ENCODE data around the gene TCF4. TPM values are rescaled to one million over a fixed set of nuclear protein-coding genes. Genes with fewer than 3 reads are reported as not detected.

Gene TCF4
- total RNA-seq, 1 experiment from 2014 or later: 104 TPM

DNA sequence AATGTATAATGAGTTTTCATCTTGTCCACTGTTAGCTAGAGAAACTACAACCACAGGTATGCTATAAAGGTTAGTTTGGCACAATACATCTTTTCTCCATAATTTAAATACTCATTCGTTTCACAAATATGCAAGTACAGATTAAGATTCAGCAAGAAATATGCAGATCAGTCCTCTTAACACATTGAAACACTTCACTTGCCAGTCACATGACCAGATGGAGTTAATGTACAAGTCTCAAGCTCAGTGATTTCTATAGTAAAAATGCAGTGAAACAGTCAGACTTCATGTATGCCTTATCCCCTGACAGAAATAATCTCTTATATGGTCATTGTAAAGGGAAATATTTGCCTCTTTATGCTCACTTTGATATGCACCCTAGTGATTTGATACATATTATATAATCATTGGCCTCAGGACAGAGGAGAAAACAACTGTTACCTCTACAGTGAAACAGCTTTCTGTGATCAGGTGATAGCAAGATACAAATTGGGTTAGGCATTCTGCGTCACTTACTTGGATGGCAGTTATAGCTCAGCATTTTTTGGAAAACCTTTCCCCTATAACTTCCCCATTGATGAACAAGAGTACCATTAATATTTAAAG, 104.6 kb downstream of the TCF4 start:
- ATAC-seq (no peak), DNase-seq (ENCODE audit: low spot score) (no peak)
- Mint-ChIP-seq H3K4me3 (no peak overlapping the region), H3K27ac (no peak overlapping the region), H3K4me1 (peaks cover 53% of the 10 kb centered on the region), H3K36me3 (peaks cover 16% of the 10 kb centered on the region), H3K27me3 (ENCODE audit: low read depth) (no peaks in the 10 kb centered on the region), H3K9me3 (0 out of 2 replicates have a peak, but pooled peaks cover 4% of the 10 kb centered on the region)
- no peak for TF ChIP-seq CREB1 (CRISPR knock-in tag; IDR thresholded peaks at IDR 0.05)
- TF ChIP-seq, protein P1, sequence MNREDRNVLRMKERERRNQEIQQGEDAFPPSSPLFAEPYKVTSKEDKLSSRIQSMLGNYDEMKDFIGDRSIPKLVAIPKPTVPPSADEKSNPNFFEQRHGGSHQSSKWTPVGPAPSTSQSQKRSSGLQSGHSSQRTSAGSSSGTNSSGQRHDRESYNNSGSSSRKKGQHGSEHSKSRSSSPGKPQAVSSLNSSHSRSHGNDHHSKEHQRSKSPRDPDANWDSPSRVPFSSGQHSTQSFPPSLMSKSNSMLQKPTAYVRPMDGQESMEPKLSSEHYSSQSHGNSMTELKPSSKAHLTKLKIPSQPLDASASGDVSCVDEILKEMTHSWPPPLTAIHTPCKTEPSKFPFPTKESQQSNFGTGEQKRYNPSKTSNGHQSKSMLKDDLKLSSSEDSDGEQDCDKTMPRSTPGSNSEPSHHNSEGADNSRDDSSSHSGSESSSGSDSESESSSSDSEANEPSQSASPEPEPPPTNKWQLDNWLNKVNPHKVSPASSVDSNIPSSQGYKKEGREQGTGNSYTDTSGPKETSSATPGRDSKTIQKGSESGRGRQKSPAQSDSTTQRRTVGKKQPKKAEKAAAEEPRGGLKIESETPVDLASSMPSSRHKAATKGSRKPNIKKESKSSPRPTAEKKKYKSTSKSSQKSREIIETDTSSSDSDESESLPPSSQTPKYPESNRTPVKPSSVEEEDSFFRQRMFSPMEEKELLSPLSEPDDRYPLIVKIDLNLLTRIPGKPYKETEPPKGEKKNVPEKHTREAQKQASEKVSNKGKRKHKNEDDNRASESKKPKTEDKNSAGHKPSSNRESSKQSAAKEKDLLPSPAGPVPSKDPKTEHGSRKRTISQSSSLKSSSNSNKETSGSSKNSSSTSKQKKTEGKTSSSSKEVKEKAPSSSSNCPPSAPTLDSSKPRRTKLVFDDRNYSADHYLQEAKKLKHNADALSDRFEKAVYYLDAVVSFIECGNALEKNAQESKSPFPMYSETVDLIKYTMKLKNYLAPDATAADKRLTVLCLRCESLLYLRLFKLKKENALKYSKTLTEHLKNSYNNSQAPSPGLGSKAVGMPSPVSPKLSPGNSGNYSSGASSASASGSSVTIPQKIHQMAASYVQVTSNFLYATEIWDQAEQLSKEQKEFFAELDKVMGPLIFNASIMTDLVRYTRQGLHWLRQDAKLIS (CRISPR knock-in tag; IDR thresholded peaks at IDR 0.05; ENCODE audit: borderline replicate concordance): no peak
- TF ChIP-seq, protein P2, sequence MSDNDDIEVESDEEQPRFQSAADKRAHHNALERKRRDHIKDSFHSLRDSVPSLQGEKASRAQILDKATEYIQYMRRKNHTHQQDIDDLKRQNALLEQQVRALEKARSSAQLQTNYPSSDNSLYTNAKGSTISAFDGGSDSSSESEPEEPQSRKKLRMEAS (CRISPR knock-in tag; IDR thresholded peaks at IDR 0.05): no peak
- TF ChIP-seq, protein P3, sequence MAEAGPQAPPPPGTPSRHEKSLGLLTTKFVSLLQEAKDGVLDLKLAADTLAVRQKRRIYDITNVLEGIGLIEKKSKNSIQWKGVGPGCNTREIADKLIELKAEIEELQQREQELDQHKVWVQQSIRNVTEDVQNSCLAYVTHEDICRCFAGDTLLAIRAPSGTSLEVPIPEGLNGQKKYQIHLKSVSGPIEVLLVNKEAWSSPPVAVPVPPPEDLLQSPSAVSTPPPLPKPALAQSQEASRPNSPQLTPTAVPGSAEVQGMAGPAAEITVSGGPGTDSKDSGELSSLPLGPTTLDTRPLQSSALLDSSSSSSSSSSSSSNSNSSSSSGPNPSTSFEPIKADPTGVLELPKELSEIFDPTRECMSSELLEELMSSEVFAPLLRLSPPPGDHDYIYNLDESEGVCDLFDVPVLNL (CRISPR knock-in tag; IDR thresholded peaks at IDR 0.05; ENCODE audit: borderline replicate concordance, low read depth): no peak
- TF ChIP-seq ETV6 (CRISPR knock-in tag; IDR thresholded peaks at IDR 0.05): no peak
- TF ChIP-seq, protein P4, sequence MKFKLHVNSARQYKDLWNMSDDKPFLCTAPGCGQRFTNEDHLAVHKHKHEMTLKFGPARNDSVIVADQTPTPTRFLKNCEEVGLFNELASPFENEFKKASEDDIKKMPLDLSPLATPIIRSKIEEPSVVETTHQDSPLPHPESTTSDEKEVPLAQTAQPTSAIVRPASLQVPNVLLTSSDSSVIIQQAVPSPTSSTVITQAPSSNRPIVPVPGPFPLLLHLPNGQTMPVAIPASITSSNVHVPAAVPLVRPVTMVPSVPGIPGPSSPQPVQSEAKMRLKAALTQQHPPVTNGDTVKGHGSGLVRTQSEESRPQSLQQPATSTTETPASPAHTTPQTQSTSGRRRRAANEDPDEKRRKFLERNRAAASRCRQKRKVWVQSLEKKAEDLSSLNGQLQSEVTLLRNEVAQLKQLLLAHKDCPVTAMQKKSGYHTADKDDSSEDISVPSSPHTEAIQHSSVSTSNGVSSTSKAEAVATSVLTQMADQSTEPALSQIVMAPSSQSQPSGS (CRISPR knock-in tag; IDR thresholded peaks at IDR 0.05; ENCODE audit: borderline replicate concordance, low read depth): no peak
- no peak for TF ChIP-seq ZNF232 (CRISPR knock-in tag; IDR thresholded peaks at IDR 0.05)
- CTCF ChIA-PET: interaction anchor here (1.1 kb wide), 1 partner anchor 99 kb away, joined by 3 read pairs; no protein-coding TSS in a partner anchor
- POLR2A ChIA-PET: no interaction called here

DNA sequence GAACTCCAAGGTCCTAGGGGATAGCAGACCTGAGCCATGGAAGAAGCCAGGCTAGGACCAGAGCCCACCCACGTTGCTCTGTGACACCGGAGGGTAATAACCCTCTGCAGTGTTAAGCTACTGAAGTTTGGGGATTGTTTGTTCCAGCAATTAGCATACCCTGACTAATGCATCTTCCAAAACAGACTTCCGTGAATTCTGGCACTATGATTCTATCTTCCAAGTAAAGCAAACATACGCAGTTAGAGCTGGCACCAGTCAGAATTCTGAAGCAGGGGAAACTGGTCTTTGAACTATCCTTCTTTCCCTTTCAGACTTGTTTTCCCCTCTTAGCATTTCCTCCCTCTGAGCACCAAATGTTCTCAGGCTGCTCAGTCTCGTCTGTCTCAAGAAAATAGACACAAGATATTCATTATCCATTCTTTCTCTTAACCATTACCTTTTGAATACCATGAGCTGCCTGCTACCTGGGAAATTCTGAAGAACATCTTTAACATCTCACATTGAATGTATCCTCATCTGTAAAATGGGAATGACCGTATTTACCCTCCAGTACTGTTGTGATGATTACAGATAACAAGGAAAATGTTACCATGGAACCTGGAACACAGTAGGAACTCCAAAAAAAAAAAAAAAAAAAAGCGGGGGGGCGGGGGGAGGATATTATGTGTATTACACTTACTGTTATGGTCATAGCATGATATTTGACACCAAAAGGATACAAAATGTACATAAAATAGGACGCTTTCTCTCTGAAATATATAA, 108.2 kb downstream of the TCF4 start:
- CTCF ChIA-PET: no interaction called here
- 0 out of 2 replicates have a peak, but pooled peaks cover 4% of the 10 kb centered on the region for H3K9me3 Mint-ChIP-seq
- peaks cover 16% of the 10 kb centered on the region for H3K36me3 Mint-ChIP-seq
- POLR2A ChIA-PET: interaction anchor here (0.6 kb wide), 2 partner anchors 17 to 33 kb away, joined by 5 to 6 read pairs; no protein-coding TSS in a partner anchor
- ATAC-seq (peak; percentile 41; the same call in 1 of the 2 replicates), DNase-seq (ENCODE audit: low spot score) (no peak)
- H3K27ac Mint-ChIP-seq: peak overlapping the region; percentile 30; the same call in 1 of the 2 replicates
- no peak overlapping the region for H3K4me3 Mint-ChIP-seq
- peaks cover 43% of the 10 kb centered on the region for H3K4me1 Mint-ChIP-seq
- no peaks in the 10 kb centered on the region for H3K27me3 Mint-ChIP-seq (ENCODE audit: low read depth)
- TF ChIP-seq SOX15 (CRISPR knock-in tag; IDR thresholded peaks at IDR 0.05) (no peak), JAZF1 (CRISPR knock-in tag; IDR thresholded peaks at IDR 0.05) (no peak), NR3C1 (CRISPR knock-in tag; conservative IDR thresholded peaks at IDR 0.05; ENCODE audit: low read depth) (no peak), NFATC4 (CRISPR knock-in tag; IDR thresholded peaks at IDR 0.05) (no peak), NFE2L1 (CRISPR knock-in tag; IDR thresholded peaks at IDR 0.05) (no peak), CREB1 (CRISPR knock-in tag; IDR thresholded peaks at IDR 0.05) (no peak), ZNF219 (CRISPR knock-in tag; IDR thresholded peaks at IDR 0.05; ENCODE audit: borderline replicate concordance) (no peak), ZNF232 (CRISPR knock-in tag; IDR thresholded peaks at IDR 0.05) (no peak), ETV6 (CRISPR knock-in tag; IDR thresholded peaks at IDR 0.05) (no peak), NFYB (CRISPR knock-in tag; conservative IDR thresholded peaks at IDR 0.05; ENCODE audit: low read depth) (no peak), JUN (CRISPR knock-in tag; IDR thresholded peaks at IDR 0.05) (no peak)
- TF ChIP-seq, protein P5, sequence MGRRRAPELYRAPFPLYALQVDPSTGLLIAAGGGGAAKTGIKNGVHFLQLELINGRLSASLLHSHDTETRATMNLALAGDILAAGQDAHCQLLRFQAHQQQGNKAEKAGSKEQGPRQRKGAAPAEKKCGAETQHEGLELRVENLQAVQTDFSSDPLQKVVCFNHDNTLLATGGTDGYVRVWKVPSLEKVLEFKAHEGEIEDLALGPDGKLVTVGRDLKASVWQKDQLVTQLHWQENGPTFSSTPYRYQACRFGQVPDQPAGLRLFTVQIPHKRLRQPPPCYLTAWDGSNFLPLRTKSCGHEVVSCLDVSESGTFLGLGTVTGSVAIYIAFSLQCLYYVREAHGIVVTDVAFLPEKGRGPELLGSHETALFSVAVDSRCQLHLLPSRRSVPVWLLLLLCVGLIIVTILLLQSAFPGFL (CRISPR knock-in tag; IDR thresholded peaks at IDR 0.05; ENCODE audit: borderline replicate concordance): no peak
- TF ChIP-seq, protein P6, sequence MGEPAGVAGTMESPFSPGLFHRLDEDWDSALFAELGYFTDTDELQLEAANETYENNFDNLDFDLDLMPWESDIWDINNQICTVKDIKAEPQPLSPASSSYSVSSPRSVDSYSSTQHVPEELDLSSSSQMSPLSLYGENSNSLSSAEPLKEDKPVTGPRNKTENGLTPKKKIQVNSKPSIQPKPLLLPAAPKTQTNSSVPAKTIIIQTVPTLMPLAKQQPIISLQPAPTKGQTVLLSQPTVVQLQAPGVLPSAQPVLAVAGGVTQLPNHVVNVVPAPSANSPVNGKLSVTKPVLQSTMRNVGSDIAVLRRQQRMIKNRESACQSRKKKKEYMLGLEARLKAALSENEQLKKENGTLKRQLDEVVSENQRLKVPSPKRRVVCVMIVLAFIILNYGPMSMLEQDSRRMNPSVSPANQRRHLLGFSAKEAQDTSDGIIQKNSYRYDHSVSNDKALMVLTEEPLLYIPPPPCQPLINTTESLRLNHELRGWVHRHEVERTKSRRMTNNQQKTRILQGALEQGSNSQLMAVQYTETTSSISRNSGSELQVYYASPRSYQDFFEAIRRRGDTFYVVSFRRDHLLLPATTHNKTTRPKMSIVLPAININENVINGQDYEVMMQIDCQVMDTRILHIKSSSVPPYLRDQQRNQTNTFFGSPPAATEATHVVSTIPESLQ (CRISPR knock-in tag; IDR thresholded peaks at IDR 0.05): no peak
- TF ChIP-seq, protein P7, sequence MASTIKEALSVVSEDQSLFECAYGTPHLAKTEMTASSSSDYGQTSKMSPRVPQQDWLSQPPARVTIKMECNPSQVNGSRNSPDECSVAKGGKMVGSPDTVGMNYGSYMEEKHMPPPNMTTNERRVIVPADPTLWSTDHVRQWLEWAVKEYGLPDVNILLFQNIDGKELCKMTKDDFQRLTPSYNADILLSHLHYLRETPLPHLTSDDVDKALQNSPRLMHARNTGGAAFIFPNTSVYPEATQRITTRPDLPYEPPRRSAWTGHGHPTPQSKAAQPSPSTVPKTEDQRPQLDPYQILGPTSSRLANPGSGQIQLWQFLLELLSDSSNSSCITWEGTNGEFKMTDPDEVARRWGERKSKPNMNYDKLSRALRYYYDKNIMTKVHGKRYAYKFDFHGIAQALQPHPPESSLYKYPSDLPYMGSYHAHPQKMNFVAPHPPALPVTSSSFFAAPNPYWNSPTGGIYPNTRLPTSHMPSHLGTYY (CRISPR knock-in tag; IDR thresholded peaks at IDR 0.05): no peak

All from WTC11 (cell line).